ENCODE measurements around the gene SPTLC3. TPM values are rescaled to one million over a fixed set of nuclear protein-coding genes. Genes with fewer than 3 reads are reported as not detected.

Gene SPTLC3
- total RNA-seq, 1 experiment from 2014 or later = 31.5 TPM

GRCh38 chr20:13068336-13068735 lies 59.6 kb downstream of the SPTLC3 start:
- TF ChIP-seq, protein P1, sequence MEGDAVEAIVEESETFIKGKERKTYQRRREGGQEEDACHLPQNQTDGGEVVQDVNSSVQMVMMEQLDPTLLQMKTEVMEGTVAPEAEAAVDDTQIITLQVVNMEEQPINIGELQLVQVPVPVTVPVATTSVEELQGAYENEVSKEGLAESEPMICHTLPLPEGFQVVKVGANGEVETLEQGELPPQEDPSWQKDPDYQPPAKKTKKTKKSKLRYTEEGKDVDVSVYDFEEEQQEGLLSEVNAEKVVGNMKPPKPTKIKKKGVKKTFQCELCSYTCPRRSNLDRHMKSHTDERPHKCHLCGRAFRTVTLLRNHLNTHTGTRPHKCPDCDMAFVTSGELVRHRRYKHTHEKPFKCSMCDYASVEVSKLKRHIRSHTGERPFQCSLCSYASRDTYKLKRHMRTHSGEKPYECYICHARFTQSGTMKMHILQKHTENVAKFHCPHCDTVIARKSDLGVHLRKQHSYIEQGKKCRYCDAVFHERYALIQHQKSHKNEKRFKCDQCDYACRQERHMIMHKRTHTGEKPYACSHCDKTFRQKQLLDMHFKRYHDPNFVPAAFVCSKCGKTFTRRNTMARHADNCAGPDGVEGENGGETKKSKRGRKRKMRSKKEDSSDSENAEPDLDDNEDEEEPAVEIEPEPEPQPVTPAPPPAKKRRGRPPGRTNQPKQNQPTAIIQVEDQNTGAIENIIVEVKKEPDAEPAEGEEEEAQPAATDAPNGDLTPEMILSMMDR (IDR thresholded peaks at IDR 0.05; ENCODE audit: insufficient read depth in 1 of 2, low read depth in 1 of 2, low read length in 1 of 2, severe bottlenecking in 1 of 2, unreplicated experiment in 1 of 2) = no peak
- BruUV-seq (replicated peaks) = no TSS peak
- H3K4me3 Mint-ChIP-seq (ENCODE audit: unreplicated experiment) = no peak overlapping the region
- intact Hi-C loops (cut with micrococcal nuclease; ENCODE audit: unreplicated experiment) = loop anchor here (5.0 kb wide), 1 partner anchor 34 kb away; no protein-coding TSS in a partner anchor
- H3K36me3 Mint-ChIP-seq (ENCODE audit: insufficient read depth, unreplicated experiment) = no peaks in the 10 kb centered on the region
- no peaks in the 10 kb centered on the region for H3K27me3 ChIP-seq (replicated peaks; ENCODE audit: control insufficient read depth, insufficient read depth, low read length)
- DNase-seq = peak; percentile 14 to 41
- POLR2A ChIA-PET = no interaction called here
- CTCF ChIA-PET = interaction anchor here (0.6 kb wide), 1 partner anchor 98 kb away, joined by 3 read pairs; no protein-coding TSS in a partner anchor
- no peak overlapping the region for H3K27ac Mint-ChIP-seq (ENCODE audit: unreplicated experiment)
- peaks cover 1% of the 10 kb centered on the region; the same call in 1 of the 2 replicates for H3K36me3 ChIP-seq (ENCODE audit: control insufficient read depth, insufficient read depth, low read length)
- H3K27me3 Mint-ChIP-seq (ENCODE audit: insufficient read depth, unreplicated experiment) = no peaks in the 10 kb centered on the region
- peaks cover 7% of the 10 kb centered on the region for H3K4me1 Mint-ChIP-seq (ENCODE audit: low read depth, unreplicated experiment)
- no peak overlapping the region for H3K4me3 ChIP-seq (ENCODE audit: low read depth, low read length)
- 0 out of 2 replicates have a peak, but pooled peaks cover 5% of the 10 kb centered on the region for H3K9me3 ChIP-seq
- peaks cover 9% of the 10 kb centered on the region for H3K4me1 ChIP-seq
- H3K9me3 Mint-ChIP-seq (ENCODE audit: unreplicated experiment) = peaks cover 15% of the 10 kb centered on the region

DNA sequence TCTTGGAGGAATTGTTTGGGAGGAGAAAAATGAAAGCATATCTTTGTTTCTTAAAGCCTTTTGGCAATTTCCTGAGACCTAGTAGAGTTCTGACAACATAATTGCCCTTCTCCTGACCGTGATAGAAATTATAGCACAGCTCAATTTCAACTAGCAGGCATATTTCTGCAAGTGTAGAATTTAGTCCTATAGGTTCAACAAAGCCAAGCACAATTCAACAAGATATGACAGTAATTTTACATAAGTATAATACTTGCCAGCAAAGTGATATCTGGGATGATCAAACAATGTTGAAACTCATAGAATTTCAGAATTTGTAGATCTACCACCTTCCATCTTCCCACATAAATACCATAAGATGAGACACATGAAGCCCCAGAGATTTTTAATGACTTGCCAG lies 73.1 kb downstream of the SPTLC3 start:
- Mint-ChIP-seq H3K27me3 (ENCODE audit: insufficient read depth, unreplicated experiment) (no peaks in the 10 kb centered on the region), H3K4me3 (ENCODE audit: unreplicated experiment) (no peak overlapping the region), H3K9me3 (ENCODE audit: unreplicated experiment) (peaks cover under 1% of the 10 kb centered on the region), H3K36me3 (ENCODE audit: insufficient read depth, unreplicated experiment) (no peaks in the 10 kb centered on the region), H3K27ac (ENCODE audit: unreplicated experiment) (no peak overlapping the region), H3K4me1 (ENCODE audit: low read depth, unreplicated experiment) (no peaks in the 10 kb centered on the region)
- no TSS peak for BruUV-seq (replicated peaks)
- intact Hi-C loops (cut with micrococcal nuclease; ENCODE audit: unreplicated experiment) = no loop called here
- Histone ChIP-seq H3K4me3 (ENCODE audit: low read depth, low read length) (no peak overlapping the region), H3K36me3 (ENCODE audit: control insufficient read depth, insufficient read depth, low read length) (no peaks in the 10 kb centered on the region), H3K9me3 (no peaks in the 10 kb centered on the region), H3K4me1 (no peaks in the 10 kb centered on the region), H3K27me3 (replicated peaks; ENCODE audit: control insufficient read depth, insufficient read depth, low read length) (no peaks in the 10 kb centered on the region)
- TF ChIP-seq, protein P1 (IDR thresholded peaks at IDR 0.05; ENCODE audit: insufficient read depth in 1 of 2, low read depth in 1 of 2, low read length in 1 of 2, severe bottlenecking in 1 of 2, unreplicated experiment in 1 of 2) = no peak
- ChIA-PET CTCF (interaction anchor here (0.6 kb wide), 1 partner anchor 157 kb away, joined by 3 read pairs; no protein-coding TSS in a partner anchor), POLR2A (no interaction called here)
- no peak for DNase-seq

DNA sequence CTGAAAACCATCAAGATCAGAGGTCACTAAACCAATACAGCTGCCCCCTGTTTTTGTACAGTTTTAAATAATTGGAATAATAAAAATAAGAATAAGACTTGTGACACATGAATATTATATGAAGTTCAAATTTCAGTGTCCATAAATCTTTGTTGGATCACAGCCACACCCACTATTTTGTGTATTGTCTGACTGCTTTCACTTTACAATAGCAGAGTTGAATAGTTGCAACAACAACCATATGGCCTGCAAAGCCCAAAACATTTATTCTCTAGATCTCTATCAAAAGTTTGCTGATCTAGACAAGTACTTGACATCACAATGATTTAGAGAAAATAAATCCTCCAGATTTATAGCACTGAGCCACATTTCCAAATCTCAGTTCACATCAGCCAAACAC lies 73.6 kb downstream of the SPTLC3 start:
- POLR2A ChIA-PET = no interaction called here
- BruUV-seq (replicated peaks) = no TSS peak

More for the DNA sequence above, 73.6 kb downstream of the SPTLC3 start:
- CTCF ChIA-PET = no interaction called here
- intact Hi-C loops (cut with micrococcal nuclease; ENCODE audit: unreplicated experiment) = no loop called here
- Histone ChIP-seq H3K27me3 (replicated peaks; ENCODE audit: control insufficient read depth, insufficient read depth, low read length) (no peaks in the 10 kb centered on the region), H3K36me3 (ENCODE audit: control insufficient read depth, insufficient read depth, low read length) (no peaks in the 10 kb centered on the region), H3K9me3 (no peaks in the 10 kb centered on the region), H3K4me1 (no peaks in the 10 kb centered on the region), H3K4me3 (ENCODE audit: low read depth, low read length) (no peak overlapping the region)
- Mint-ChIP-seq H3K9me3 (ENCODE audit: unreplicated experiment) (peaks cover 5% of the 10 kb centered on the region), H3K4me1 (ENCODE audit: low read depth, unreplicated experiment) (no peaks in the 10 kb centered on the region), H3K4me3 (ENCODE audit: unreplicated experiment) (no peak overlapping the region), H3K27me3 (ENCODE audit: insufficient read depth, unreplicated experiment) (no peaks in the 10 kb centered on the region), H3K27ac (ENCODE audit: unreplicated experiment) (no peak overlapping the region), H3K36me3 (ENCODE audit: insufficient read depth, unreplicated experiment) (peaks cover 1% of the 10 kb centered on the region)
- DNase-seq = no peak
- TF ChIP-seq, protein P1 (IDR thresholded peaks at IDR 0.05; ENCODE audit: insufficient read depth in 1 of 2, low read depth in 1 of 2, low read length in 1 of 2, severe bottlenecking in 1 of 2, unreplicated experiment in 1 of 2) = no peak
